ENCODE data around the gene COX10.

The COX10 gene

DNA sequence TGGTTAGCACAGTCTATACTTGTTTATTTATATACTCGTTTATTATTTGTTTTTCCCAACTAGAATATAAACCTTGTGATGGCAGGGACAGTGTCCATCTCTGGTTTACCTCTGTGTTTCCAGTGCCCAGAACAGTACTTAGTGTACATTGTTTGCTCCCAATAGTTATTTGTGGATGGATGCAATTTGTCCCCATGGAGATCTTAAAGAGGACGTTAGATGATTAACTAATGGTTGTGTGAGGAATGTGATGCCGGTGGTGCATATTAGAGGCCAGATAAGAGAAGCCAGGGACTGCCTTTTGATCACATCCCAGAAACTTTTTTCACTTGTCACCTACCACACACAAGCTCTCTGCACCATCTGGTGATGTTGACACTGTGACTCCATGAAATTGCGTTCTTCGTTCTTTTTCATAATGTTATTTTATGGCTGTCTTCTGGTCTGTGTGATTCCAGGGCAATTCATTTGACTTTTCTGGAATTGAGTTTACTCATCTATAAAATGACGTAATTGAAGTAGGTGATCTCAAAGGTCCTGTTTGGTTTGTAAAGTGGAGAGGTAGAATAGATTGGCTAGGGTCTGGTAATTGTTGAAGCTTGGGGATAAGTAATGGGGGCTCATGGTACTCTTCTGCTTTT lies 1.2 kb downstream of the COX10 start:
- DNase-seq (ENCODE audit: low read depth) = no peak

DNA sequence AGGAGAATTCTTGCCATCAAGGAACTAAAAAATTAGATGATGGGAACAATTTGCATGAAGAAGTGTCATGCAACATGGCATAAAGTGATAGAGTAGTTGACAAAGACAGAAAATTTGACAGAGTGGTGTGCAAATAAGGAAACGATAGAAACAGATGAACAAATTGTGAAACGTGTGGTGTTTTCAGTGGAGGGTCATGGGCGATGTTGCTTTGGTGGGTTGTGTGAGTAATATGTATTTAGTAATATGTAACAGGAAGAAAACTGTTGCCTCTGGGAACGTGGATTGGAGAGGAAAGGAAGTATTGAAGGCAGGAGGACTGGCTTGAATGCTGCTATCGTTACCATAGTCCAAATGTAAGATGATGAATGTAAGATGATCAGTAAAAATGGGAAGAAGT lies 3.6 kb downstream of the COX10 start:
- no peak for DNase-seq (ENCODE audit: low read depth)

DNA sequence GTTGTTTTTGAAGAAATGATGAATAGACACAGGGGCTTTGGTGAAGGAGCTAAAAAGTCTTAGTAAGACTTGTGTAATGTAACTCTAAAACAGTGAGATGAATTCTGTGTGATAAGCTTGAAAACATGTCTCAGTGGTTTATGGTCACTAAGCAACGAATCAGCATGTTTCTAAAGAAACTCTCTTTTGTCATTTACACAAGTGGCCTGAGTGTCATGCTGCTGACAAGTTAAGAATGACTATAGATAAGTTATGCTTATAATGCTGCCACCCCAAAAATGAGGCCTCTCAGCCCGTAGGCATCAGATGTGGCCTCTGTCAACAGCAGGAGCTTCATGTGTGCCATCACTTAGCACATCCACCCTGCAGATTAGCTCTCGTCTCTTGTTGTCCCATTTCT lies 8.7 kb downstream of the COX10 start:
- no peak for DNase-seq (ENCODE audit: low read depth)

GRCh38 chr17:14080847-14081251 lies 11.5 kb downstream of the COX10 start:
- DNase-seq (ENCODE audit: low read depth) = peak; percentile 62

DNA sequence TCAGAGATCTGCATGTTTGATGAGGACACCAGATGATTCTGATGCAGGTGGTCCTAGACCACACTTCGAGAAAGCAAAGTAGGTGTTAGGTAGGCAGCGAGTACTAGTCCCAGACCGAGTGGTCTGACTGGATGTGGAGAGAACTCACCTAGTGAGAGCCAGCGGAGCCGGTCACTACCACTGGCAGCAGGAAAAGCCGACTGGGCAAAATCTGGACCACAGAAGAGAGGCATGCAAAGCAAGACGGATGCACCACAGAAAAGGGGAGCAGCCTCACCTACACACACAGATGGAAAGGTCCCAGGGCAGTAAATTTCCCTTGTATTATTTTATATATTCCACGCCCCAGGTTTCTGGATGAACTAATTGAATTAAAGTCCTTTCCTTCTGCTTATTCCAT lies 13.5 kb downstream of the COX10 start:
- DNase-seq (ENCODE audit: low read depth) = no peak

DNA sequence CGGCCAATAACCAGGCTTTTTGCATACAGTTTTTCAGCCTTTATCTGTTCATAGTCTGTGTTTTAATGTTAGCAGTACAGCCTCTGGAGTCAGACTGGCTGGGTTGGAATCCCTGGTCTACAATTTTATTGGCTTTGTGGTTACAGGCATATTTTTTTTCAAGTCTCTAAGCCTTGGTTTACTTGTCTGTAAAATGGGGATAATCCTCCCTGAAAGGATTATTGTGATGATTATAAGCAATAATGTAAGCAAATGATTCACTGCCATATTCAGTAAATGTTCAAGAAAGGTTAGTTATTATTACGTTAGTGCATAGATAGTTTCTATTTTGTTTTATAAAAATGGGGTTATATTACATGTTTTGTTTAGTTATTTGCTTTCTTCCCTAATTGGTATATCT lies 15.7 kb downstream of the COX10 start:
- no peak for DNase-seq (ENCODE audit: low read depth)

- no peak for DNase-seq (ENCODE audit: low read depth)
Measured at GRCh38 chr17:14086189-14086588, 16.9 kb downstream of the COX10 start.

DNA sequence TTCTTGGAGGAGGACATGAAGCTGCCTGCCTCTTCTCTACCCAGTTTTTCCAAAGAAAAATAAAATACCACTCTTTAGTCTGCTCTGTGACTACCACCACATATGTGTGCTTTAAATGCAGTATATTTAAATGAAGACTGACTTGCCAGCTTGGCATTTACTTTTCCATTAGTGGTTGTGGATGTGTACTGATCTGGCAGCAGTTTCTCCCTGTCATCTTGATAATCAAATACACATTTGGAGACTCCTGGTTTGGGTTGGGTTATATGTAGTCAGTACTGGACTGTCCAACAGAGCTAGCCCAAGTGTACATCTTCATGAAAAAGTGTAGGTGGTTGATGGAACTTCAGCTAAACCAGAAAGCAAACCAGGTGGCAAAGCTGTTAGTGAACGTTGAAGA lies 19.9 kb downstream of the COX10 start:
- no peak for DNase-seq (ENCODE audit: low read depth)

DNA sequence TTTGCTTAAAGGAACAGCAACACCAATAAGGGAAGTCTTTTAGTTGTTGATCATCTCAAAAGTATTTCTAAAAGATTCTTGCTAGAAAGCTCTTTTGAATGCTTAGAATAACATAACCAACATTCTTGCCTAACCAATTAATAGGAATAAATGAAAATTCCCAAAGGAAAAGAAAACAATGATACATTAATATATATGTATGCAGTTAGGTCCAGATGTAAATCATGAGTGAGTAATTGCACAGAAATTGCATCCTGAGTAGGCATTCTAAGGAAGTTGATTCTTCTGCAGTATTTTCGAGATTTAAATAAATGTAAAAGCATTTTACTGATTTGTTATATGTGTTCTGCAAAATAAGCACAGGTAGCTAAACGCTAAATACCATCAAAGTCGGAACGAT lies 22.1 kb downstream of the COX10 start:
- DNase-seq (ENCODE audit: low read depth) = no peak

DNA sequence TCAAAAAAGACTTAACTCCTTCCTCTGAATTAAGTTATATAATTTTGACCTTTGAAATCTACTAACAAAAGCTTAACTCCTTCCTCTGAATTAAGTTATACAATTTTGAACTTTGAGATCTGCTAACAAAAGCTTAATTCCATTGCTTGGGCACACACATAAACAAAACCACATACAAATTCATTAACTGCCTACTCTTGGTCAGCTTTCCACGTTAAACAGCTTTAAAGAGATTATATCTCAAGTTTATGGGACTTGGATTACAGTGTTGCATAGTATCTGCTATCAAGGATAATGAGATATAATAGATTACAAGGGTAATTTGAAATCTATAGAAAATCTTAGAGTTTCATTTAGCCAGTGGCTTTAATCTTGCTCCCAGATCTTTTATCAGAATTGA lies 23.5 kb downstream of the COX10 start:
- DNase-seq (ENCODE audit: low read depth) = no peak

DNA sequence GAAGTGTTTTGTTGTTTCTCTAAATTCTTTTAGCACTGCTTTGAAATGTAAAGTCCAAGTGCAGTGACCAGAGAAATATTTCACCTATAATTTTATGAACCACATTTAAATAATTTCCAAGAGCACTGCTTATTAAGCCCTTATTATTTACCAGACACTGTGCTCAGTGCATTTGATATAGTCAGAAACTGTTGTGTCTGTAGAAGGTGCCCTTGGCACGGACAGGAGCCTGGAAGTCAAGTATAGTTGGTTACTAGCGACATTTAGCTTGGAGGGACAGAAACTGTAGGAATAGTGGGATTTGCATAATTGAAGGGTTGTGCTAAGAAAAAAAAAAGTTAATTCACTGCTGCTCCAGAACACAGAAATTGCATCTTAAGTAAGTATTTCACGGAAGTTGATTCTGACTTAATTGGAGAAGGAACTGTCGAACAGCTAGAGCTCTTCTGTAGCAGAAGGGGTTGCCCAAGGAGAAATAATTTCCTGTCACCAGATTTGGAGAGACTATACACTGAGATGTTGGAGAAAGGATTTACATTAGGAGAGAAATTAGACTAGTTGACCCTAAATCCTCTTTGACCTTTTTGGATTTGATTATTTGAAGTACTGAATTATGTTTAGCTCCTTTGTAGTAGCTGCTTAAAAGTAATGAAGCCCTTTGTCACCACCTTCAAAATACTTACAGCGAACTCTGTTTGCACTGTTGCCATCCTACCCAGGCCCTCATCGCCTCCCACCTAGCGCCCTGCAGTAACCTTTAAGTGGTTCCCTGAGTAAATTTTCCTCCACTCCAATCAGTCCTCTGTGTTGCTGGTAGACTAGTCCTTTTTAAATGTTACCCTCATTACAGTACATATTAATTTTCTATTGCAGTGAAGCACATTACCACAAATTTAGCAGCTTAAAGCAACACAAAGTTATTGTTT lies 25.6 kb downstream of the COX10 start:
- no peak for DNase-seq (ENCODE audit: low read depth)

GRCh38 chr17:14095631-14096030 lies 26.3 kb downstream of the COX10 start:
- DNase-seq (ENCODE audit: low read depth) = no peak

- DNase-seq (ENCODE audit: low read depth) = no peak
Measured at GRCh38 chr17:14098246-14098645, 28.9 kb downstream of the COX10 start.

DNA sequence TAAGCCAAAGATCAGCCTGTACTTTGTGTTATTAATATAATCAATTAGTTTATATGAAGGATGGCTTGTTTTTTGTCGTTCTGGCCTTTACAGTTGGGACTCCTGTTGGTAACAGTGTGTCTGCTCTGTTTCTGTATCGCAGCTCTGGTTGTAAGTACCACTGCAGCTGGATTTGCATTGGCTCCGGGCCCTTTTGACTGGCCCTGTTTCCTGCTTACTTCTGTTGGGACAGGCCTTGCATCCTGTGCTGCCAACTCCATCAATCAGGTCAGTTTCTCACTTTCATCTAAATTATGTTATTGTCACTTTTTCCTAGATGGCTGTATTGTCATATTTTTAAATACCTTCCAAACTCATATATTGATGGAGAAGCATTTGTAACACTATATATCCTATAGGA lies 32.7 kb downstream of the COX10 start:
- DNase-seq (ENCODE audit: low read depth) = no peak

GRCh38 chr17:14103836-14104235 lies 34.5 kb downstream of the COX10 start:
- no peak for DNase-seq (ENCODE audit: low read depth)

DNA sequence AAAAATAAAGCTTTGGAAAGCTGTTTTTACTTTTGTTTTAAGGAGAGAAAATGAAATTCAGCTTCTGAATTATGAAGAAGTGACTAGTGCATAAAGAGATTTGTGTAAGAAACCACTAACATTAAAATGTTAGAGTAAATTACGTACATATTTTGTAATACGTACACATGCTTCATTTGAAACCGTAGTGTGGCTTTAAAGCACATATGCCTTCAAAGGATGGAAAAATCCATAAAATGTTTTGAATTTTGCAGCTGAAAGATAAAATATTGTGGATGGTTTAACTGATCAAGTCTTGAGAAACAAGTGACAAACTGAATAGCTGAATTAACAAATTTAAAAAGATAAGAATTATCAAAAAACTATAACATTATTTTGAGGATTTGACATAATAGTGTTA lies 35.4 kb downstream of the COX10 start:
- no peak for DNase-seq (ENCODE audit: low read depth)

DNA sequence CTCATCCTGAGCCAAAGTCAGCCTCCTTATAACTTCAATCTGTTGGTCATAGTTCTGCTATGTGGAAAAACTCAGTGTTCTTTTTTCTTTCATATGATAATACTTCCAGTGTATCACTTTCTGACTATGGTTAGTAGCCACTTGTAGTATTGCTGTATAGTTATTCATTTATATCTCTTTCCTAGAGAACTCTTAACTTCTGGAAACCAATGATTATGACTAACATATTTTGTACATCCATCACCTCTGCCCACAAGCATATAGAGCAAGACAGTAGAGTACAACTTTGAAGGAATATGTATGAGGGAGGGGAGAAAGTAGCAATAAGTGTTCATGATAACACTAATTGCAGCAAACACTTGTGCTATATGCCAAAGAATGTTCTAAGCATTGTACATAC lies 38.6 kb downstream of the COX10 start:
- no peak for DNase-seq (ENCODE audit: low read depth)

GRCh38 chr17:14112407-14112806 lies 43.1 kb downstream of the COX10 start:
- no peak for DNase-seq (ENCODE audit: low read depth)

DNA sequence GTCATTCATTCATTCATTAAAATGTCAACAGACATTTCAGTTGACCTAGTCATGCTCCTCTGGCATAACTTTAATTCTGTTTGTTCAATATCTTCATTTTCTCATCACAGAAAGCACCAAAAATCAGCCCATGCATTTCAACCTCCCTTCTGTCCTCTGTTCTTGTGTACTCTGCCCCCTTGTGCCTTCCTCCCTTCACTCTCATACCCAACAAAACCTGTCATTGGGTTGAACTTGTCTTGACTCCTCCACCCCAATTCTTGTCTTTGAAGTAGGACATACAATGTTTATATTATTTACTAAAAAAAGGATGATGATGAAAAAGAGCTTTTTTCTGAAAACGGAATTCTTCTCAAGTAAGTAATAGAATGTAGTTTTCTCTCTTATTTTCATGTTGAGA lies 43.8 kb downstream of the COX10 start:
- DNase-seq (ENCODE audit: low read depth) = no peak

DNA sequence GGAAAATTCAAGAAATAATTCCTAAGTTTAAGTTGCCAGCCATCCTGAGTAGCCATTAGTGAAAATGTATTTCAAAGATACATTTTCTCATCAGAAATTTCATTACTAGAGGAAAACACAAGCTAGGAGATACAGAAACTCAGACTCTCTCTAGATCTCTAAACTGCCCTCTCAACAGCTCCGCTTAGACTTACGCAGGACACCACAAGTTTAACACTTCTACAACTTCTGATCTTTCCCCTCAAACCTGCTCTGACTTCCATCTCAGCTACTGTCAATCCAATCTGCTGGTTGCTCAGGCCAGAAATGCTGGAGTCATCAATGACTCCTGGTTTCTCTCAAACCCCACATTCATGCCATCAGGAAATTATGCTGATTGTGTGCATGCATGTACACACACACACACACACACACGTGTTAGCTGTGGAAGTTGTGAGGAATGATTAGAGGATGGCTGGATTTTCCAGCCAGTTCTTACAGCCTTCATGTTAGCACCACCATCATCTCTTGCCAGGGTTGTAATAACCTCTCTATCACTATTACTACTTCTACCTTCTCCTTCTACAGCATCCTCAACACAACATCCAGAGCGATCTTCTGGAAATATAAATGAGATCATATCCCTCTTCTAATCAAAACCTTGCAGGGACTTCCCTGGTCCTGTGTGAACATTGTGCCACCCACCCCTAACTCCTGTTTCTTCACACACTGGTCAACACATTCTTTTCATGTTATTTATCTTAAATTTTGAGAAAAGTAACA lies 47.1 kb downstream of the COX10 start:
- no peak for DNase-seq (ENCODE audit: low read depth)

- DNase-seq (ENCODE audit: low read depth) = no peak
Measured at GRCh38 chr17:14118951-14119350, 49.6 kb downstream of the COX10 start.

DNA sequence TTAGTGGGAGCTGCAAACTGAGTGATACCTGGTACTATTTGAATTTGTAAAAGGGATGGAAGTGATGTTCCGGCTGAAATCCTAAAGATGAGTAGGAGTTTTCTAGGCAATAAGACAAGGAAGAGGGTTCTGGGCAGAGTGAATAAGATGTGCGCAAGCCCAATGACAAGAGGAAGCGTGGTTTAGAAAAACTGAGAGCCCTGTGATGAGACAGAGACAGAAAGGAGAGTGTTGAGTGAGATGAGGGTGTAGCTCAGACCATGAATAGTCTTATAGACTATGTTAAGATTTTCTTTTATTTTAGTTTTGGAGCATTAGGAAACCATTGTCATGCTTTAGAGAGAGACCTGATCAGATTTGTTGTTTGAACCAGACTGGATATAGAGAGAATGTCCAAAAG lies 50.2 kb downstream of the COX10 start:
- no peak for DNase-seq (ENCODE audit: low read depth)

DNA sequence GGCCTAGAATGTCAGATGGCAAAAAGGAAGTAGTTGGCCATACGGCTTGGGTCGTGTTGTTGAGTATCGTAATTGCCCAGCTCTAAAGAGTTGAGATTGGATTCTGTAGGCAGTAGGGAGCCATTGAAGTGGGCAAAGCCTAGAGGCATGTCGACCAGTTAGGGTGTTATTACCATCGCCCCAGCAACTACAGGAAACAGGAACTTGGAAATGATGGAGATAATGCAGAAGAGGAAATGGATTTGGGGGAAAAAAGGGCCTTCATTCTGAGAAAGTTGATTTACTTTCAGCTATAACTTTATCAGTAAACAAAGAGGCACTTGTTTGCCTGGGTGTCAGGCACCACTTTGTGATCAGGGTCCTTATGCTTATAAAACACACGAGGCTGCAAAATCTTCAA lies 52.6 kb downstream of the COX10 start:
- DNase-seq (ENCODE audit: low read depth) = no peak
